NT2/D1 (cell line): Measurements from ENCODE around the gene MAFF.
"Not testable (repeated sequence)": the region's sequence is repeated elsewhere in the genome, so short reads cannot be mapped to it uniquely, and the experiment has no call there.

Experiments used
- DNase-seq: peaks from one replicate; pipeline ENCODE4 v3.0.0-alpha.2; 2011; ENCODE audit warnings: low read depth, low spot score
- H3K27me3 ChIP-seq: 2 replicates; pipeline ENCODE4 v1.6.0; 2011; ENCODE audit warnings: mild to moderate bottlenecking; ENCODE audit not compliant: insufficient read length, insufficient read depth
- H3K36me3 ChIP-seq: 2 replicates; pipeline ENCODE4 v1.6.1; 2011; ENCODE audit warnings: mild to moderate bottlenecking, low read length, mixed read lengths; ENCODE audit not compliant: insufficient read depth, insufficient read length
- H3K4me1 ChIP-seq: 2 replicates; pipeline ENCODE4 v1.5.1; 2011; ENCODE audit not compliant: insufficient read depth, insufficient read length
- H3K4me3 ChIP-seq: 2 replicates; pipeline ENCODE4 v1.5.1; 2011; ENCODE audit warnings: low read depth; ENCODE audit not compliant: insufficient read length
- H3K9ac ChIP-seq: 2 replicates; pipeline ENCODE4 v1.6.0; 2011; ENCODE audit warnings: low read depth; ENCODE audit not compliant: insufficient read length
- H3K9me3 ChIP-seq: 2 replicates; pipeline ENCODE4 v1.5.1; 2011; ENCODE audit warnings: mild to moderate bottlenecking, low read length; ENCODE audit not compliant: insufficient read depth
- SUZ12 ChIP-seq: IDR thresholded peaks from 2 replicates; pipeline ENCODE4 v1.6.1; 2011; ENCODE audit not compliant: insufficient read length, insufficient read depth; ENCODE audit errors: extremely low read depth
- YY1 ChIP-seq: IDR thresholded peaks from 2 replicates; pipeline ENCODE4 v1.6.1; 2011; ENCODE audit not compliant: insufficient read length, insufficient read depth
- ZNF274 ChIP-seq: IDR thresholded peaks from 2 replicates; pipeline ENCODE4 v1.6.1; 2011; ENCODE audit warnings: mild to moderate bottlenecking, low read depth, low read length

The MAFF gene

GRCh38 chr22:38174626-38175025 lies 27.2 kb upstream of the MAFF start:
- Histone ChIP-seq H3K9me3 (no peaks in the 10 kb centered on the region), H3K4me1 (peaks cover 6% of the 10 kb centered on the region), H3K27me3 (no peaks in the 10 kb centered on the region), H3K9ac (no peak overlapping the region), H3K36me3 (no peaks in the 10 kb centered on the region), H3K4me3 (no peak overlapping the region)
- DNase-seq: no peak
- TF ChIP-seq ZNF274 (no peak), YY1 (no peak), SUZ12 (no peak)

GRCh38 chr22:38175206-38176118 lies 26.3 kb upstream of the MAFF start:
- DNase-seq: no peak
- Histone ChIP-seq H3K27me3 (no peaks in the 10 kb centered on the region), H3K9ac (no peak overlapping the region), H3K4me3 (no peak overlapping the region), H3K9me3 (no peaks in the 10 kb centered on the region), H3K4me1 (peaks cover 6% of the 10 kb centered on the region), H3K36me3 (no peaks in the 10 kb centered on the region)
- TF ChIP-seq YY1 (no peak), SUZ12 (no peak), ZNF274 (no peak)

- Histone ChIP-seq H3K4me1 (peaks cover 6% of the 10 kb centered on the region), H3K9me3 (no peaks in the 10 kb centered on the region), H3K36me3 (no peaks in the 10 kb centered on the region), H3K27me3 (no peaks in the 10 kb centered on the region), H3K9ac (no peak overlapping the region), H3K4me3 (no peak overlapping the region)
- DNase-seq: no peak
- TF ChIP-seq SUZ12: no peak
- TF ChIP-seq ZNF274: no peak
- no peak for TF ChIP-seq YY1
Observed at GRCh38 chr22:38176170-38176741, 25.5 kb upstream of the MAFF start.

GRCh38 chr22:38177044-38177443 lies 24.8 kb upstream of the MAFF start:
- no peak for DNase-seq
- no peaks in the 10 kb centered on the region for H3K36me3 ChIP-seq
- H3K27me3 ChIP-seq: no peaks in the 10 kb centered on the region
- H3K9me3 ChIP-seq: no peaks in the 10 kb centered on the region
- no peak overlapping the region for H3K9ac ChIP-seq
- no peak for TF ChIP-seq SUZ12
- TF ChIP-seq YY1: no peak
- no peak for TF ChIP-seq ZNF274
- H3K4me3 ChIP-seq: no peak overlapping the region
- H3K4me1 ChIP-seq: peaks cover 6% of the 10 kb centered on the region

GRCh38 chr22:38177571-38177925 lies 24.2 kb upstream of the MAFF start:
- not testable (repeated sequence) for H3K27me3 ChIP-seq, H3K4me1 ChIP-seq, H3K9me3 ChIP-seq, DNase-seq, H3K4me3 ChIP-seq, H3K36me3 ChIP-seq
- H3K9ac ChIP-seq: peak overlapping the region; percentile 36

GRCh38 chr22:38177926-38178604 lies 23.7 kb upstream of the MAFF start:
- DNase-seq: no peak
- Histone ChIP-seq H3K36me3 (no peaks in the 10 kb centered on the region), H3K9me3 (no peaks in the 10 kb centered on the region), H3K4me1 (peaks cover 6% of the 10 kb centered on the region), H3K27me3 (no peaks in the 10 kb centered on the region), H3K4me3 (no peak overlapping the region), H3K9ac (no peak overlapping the region)
- TF ChIP-seq SUZ12 (no peak), ZNF274 (no peak), YY1 (no peak)

- H3K9ac ChIP-seq, H3K27me3 ChIP-seq, H3K4me1 ChIP-seq, DNase-seq, H3K4me3 ChIP-seq, H3K9me3 ChIP-seq, H3K36me3 ChIP-seq: not testable (repeated sequence)
Observed at GRCh38 chr22:38178605-38178937, 23.2 kb upstream of the MAFF start.
